ENCODE results near the gene SPCS1. TPM values are rescaled to one million over a fixed set of nuclear protein-coding genes. Genes with fewer than 3 reads are reported as not detected.
A peak's percentile ranks its signal among the peaks of the same experiment; 100 is the strongest.

The SPCS1 gene
- total RNA-seq, 1 donor from 2014 or later: 84.1 TPM

DNA sequence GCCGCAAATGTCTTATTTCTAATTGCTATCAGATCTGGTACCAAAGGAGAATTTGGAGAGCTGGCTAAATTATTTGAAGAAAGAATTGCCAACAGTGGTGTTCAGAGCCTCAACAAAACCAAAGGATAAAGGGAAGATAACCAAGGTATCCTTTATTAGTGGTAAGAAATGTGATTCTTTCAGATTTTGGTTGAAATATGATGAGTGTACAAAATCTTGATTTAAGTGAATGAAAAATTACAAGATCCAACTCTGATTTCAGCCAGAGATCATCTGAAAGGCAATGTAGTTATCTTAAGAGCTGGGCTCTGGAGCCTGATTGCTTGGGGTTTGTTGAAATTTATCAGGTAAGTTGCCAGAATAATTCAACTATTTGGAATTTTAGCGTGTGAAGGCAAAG is 15.3 kb upstream of the SPCS1 start:
- DNase-seq (no peak), ATAC-seq (no peak)
- intact Hi-C loops (cut with micrococcal nuclease): no loop called here

DNA sequence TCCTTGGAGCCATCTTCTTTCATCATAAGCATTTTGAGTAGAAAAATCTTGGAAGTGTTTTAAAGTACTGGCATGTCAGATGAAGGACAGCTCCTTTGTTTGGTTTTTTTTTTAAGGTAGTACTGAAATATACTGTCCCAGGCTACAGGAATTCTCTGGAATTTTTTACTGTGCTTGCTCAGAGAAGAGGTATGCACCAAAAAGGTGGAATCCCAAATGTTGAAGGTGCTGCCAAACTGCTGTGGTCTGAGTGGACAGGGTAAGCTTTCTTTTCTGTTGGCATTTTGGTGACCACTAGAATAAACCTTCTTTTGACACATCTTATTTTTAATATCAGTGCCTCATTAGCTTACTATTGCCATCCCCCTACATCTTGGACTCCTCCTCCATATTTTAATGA is 12.8 kb upstream of the SPCS1 start:
- DNase-seq: no peak
- ATAC-seq: no peak
- intact Hi-C loops (cut with micrococcal nuclease): no loop called here

DNA sequence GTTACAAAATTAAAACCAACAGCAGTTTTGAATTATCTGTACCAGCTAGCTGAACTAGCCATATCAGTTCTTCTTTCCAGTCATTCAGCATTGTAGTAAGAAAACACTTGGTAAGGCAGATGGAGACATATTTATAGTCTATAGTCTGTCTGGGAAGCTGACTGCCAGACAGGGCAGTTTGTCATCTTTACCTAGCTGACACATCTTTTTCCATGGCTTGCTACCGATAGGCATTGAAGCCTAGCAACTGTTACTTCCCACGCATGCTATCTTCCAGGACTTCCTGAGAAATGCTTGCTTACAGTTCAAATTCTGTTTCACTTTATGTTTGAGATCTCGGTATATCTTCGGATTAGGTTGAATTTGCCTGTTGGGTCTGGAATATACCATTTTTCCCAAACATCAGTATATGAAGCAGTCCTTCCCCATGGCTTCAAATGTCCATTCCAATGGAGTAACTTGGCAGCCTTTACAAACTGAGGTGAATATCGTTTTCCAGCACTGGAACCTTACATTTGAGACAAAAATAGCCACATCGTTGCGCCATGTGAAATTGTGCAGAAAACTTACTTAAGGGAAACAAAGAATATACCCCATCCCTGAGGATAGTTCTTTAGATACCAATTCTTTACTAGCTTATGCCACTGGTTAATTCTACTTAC is 11.2 kb upstream of the SPCS1 start:
- intact Hi-C loops (cut with micrococcal nuclease): no loop called here
- no peak for DNase-seq
- ATAC-seq: no peak

DNA sequence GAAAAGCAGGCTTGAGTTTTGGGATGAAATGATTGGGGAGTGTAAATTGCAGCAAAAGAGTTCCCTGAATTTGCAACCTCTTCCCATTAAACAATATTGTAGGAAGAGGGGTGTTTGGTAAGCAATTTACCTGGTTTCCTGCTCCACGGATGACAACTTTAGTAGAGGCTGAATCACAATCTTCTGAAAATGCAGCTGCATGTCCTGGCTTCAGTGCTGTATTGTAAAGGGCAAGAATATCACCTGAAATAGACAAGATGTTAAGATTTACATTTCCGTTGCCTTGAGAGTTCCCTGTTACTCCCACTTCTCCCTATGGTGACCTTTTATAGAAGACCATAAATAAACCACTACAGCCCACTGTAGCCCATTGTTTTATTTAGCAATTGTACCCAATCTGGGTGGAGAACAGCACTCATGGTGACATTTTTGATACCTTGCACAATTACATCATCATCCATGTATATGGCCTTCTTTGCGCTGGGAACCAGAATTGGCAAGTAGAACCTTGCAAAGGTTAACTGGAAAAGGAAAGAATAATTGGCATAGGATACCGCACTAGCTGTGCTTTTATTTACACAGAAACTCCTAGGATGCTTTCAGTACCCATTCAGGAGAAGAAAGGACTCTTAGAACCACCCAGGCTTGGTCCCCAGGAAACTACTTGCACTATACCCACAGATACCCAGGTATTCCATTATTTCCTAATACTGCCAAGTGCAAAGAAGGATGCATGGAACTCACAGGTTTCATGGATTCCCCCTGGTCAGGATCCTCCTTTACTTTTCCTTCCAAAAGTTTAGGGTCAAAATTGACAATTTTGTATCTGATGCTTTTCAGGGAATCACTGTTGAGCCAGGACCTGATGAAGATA is 9.9 kb upstream of the SPCS1 start:
- DNase-seq: no peak
- no peak for ATAC-seq
- intact Hi-C loops (cut with micrococcal nuclease): no loop called here

DNA sequence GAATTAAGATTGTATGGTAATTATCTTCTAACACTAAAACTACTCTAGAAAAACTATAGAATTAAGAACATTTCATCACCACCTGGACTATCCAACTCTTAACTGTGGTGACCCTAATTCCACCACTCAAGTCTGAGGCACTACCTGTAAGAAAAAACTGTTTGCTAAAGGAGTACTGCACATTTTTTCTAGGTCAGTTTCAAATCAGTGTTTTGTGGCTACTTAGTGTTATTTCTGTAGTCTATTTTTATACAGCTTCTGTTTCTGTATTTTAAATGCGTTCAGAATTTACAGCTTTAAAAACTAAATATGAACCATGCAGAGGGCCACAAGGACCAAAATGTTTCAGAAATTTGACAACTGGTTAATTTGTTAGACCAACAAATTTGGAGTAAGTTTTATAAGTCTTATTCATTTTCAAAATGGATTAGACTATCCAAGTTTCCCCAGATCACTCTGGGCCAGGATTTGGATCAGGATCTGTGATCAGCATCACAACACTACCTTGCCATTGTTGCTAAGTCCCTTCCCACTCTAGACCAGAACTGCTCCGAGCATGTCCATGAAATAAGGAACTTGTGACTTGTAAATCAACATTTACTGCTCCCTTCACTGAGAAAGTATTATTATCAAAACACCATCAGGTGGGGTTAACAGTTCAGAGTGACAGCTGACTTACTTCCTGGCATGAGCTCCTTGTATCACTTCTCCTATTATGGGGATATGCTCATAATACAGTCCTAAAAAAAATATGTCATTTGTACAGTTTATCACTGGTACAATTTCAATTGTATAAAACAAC is 8.9 kb upstream of the SPCS1 start:
- intact Hi-C loops (cut with micrococcal nuclease): no loop called here
- no peak for ATAC-seq
- DNase-seq: no peak

DNA sequence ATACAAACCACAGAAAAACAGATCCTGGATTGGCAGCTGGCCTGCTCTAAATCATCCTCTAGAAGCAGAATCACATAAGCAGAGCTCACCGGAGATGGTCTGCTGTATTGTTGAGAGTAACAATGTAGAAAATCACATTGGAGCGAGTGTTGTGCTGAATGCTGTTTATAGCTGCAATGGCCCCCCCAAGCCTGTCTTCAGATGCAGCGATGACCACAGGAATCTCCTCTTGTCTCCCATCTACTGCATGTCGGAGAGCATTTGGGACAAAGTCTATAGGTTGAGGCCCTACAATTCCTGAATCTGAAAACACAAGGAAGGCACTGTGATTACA is 8.3 kb upstream of the SPCS1 start:
- DNase-seq: no peak
- no peak for ATAC-seq
- intact Hi-C loops (cut with micrococcal nuclease): no loop called here

DNA sequence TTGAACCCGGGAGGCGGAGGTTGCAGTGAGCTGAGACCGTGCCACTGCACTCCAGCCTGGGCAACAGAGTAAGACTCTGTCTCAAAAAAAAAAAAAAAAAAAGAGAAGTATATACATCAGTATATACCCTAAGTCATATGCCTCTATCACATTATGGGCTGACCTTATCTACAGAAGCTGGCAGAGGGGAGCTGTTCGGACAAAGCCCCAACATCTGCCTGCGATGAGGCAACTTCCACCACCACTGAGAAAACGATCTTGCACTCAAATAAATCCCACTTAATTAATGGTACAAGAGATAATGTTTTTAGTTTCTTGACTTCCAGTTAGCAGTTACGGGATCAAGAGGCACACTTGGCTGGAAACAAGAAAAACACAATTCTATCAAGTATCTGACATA is 2.6 kb upstream of the SPCS1 start:
- DNase-seq (no peak), ATAC-seq (no peak)
- intact Hi-C loops (cut with micrococcal nuclease): no loop called here

DNA sequence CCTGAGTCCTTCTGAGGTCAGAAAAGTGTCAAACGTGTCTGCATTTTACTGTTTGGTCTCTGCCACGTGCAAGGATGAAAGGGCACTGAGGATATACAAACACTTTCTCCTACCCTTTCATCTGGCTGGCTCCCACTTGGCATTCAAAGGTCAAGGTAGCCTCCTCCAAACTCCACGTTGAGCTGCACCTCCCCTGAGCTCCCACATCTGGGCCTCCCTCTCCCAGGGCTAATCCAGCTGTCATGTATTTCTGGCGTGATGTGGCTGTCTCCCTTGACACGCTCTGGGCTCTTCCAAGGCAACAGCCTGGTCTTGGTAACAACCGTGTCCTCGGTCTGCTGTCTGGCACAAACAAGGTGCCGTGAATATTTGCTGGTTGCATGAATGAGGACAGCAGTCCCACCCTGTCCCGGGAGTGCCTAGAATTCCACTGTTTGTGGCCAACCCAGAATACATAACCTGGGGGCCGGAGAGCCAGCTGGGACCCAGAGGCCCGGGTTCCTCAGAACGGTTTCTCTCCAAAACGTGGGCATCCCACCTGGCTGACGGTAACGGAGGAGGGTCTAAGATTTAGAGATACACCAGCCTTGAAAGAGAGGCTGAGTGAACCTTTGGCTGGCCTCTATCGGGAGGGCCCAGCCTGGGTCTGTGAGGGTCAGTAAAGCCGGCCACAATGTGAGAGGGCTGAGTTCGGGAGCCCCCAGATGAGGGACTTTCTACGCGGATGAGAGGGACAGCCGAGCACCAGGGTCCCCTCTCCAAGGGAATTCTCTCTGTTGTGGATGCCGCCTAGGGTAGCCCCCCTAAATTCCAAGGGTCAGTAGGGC is 1.1 kb upstream of the SPCS1 start:
- peak; percentile 35 for DNase-seq
- intact Hi-C loops (cut with micrococcal nuclease): no loop called here

DNA sequence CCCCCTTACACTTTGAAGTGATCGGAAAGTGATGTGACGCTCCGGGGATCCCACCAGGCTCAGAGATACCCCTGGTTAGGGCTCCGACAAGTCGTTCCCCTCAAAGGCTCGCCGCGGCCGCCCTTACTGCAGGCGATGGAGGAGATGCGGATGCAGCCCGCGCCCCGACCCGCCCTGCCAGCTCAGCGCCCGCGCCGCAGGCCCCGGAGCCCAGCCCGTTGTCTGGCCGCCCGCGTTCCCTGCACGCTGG is 543 bp upstream of the SPCS1 start:
- DNase-seq: no peak
- intact Hi-C loops (cut with micrococcal nuclease): no loop called here
- ATAC-seq: no peak

More for the DNA sequence above, 1.1 kb upstream of the SPCS1 start:
- ATAC-seq: peak; percentile 15

DNA sequence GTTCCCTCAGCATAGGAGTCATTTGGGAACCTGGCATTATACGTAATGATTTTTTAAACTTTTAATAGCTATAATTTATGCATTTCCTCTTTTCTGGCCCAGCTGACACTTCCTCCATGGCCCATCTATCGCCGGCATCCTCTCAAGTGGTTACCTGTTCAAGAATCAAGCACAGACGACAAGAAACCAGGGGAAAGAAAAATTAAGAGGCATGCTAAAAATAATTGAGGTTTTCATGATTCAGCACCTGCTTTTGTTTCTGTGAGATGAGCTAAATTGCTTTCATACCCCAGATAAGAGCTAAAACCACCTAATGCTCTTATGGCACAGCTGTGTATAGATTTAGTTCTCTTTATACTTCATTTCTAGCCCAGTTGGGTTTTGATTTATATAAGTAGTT is 1.7 kb downstream of the SPCS1 start:
- intact Hi-C loops (cut with micrococcal nuclease): no loop called here
- ATAC-seq: no peak
- DNase-seq: no peak

DNA sequence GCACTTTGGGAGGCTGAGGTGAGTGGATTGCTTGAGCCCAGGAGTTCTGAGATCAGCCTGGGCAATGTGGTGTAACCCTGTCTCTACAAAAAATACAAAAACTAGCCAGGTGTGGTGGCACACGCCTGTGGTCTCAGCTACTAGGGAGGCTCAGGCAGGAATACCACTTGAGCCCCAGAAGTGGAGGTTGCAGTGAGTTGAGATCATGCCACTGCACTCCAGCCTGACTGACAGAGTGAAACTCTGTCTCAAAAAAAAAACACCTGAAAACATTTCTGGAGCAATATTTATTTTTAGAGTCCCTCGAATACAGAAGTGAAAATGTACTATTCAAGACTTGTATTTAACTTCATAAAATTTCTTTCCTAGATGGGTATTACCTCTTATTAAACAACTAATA is 4.6 kb downstream of the SPCS1 start:
- ATAC-seq (no peak), DNase-seq (no peak)
- intact Hi-C loops (cut with micrococcal nuclease): no loop called here

DNA sequence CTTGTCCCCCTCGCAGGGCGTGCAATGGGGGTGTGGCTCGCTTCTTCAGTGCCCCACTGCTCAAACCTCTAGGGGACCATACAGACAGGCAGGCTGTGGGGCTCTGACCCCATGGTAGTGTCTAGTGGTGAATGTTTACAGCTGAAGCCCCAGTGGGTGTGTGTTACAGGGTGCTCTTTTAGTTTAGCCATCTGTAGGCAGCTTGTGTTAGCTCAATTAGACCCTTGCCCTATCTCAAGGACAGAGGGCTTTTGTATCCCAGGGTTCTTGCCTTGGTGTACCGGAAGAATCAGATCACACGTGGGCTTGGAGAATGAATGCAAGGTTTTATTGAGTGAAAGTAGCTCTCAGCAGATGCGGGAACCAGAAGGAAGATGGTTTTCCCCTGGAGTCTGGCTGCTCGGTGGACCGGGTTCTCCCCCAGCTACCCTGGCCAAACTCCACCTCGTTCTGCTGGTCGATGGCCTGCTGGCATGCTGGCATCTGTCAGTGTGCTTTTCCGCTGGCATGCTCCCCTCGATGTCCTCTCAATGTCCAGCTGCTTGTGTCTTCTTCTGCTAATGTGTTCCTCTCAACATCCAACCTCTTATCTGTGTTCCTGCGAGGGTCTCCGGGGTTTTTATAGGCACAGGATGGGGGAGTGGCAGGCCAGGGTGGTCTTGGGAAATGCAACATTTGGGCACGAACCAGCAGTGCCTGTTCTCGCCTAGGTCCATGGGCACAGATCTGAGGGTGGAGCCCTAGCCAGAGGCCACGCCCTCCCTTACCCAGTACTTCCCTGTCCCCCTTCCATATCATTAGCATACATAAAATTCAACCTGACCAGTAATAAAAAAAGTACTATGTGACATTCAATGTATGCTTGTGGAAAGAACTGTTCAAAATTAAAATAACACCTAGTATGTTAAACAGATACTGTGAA is 6.6 kb downstream of the SPCS1 start:
- ATAC-seq (peak; percentile 10), DNase-seq (no peak)
- intact Hi-C loops (cut with micrococcal nuclease): no loop called here

DNA sequence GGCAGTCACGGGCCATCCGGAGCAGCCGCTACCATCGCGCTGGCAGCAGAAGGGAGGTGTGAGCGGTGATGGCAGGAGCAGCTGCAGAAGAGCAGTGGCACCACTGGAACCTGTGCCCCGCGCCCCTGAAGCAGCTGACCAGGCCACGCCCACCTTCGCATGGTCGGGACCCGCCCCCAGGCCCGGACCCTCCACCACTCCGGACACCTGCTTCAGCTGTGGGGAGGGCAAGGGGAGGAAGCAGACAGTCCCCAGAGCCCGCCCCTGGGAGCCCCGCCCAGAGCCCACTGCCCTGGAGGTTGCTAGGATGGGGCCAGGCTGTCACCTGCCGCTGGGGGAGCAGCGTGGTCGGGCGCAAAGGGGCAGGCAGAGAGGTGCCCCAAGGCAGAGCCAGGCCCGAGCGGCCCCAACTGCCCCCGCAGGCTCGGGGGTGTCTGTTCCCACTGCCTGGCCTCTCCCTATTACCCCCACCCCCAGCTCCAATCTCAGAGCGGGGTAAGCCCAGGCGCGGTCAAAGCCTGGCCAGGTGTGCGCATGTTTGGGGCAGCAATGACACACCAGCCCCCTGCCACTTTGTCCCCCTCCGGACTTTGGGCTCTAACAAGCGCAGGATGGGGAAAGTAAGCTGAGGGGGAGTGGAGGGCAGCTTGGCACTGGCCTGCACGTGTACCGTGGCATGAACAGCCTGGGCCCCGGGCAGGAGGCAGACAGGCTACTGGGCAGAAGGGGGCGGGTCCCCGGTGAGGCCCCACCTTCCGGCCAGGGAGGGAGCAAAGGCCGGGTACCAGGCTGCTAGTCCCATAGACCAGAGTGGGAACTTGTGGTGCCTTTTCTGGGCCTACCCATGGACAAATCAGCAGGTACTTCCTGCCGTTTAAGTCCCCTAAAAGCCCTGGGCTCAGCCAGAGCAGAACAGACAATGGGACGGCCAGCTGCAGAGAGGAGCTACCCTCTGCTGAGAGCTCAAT is 8.7 kb downstream of the SPCS1 start:
- intact Hi-C loops (cut with micrococcal nuclease): no loop called here
- ATAC-seq (peak; percentile 47), DNase-seq (no peak)

DNA sequence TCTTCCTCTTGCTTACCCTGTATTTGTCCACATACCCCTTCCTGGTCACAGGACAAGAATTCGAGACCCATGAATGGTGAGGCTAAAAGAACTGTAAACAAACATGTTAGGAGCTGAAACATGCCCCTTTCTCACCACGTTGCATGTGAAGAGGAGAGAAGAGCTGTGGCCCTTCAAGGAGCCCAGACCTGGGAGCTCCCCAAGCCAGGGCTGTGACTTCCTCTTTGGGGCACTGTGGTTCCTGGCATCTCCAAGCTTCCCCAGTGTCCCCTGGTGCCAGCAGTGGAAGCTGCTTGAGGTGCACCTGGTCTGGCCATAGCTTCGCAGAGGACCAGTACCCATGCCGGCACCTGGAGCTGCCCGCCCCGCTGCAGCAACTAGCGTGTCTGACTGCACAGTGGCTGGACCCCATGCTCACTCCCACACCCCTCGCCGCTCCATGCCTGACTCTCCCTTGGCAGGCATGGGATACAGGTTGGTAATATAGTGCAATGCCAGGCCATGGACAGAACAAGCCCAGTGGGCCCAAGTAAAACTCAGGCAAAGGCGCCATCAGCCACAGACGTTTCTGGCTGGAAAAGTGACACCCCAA is 9.9 kb downstream of the SPCS1 start:
- ATAC-seq: no peak
- no peak for DNase-seq
- intact Hi-C loops (cut with micrococcal nuclease): no loop called here

DNA sequence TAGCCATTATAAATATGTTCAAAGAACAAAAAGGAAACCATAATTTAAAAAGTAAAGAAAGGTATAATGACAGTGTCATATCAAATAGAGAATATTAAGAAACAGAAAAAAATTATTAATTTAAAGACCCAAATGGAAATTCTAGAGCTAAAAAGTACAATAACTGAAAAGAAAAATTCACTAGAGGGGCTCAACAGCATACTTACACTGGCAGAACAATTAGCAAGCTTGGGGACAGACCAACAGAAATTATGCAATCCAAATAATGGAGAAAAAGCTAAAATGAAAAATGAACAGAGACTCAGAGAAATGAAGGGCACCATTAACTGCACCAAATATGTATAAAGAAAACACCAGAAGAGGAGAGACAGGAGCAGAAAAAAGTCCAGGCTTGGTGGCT is 13.7 kb downstream of the SPCS1 start:
- no peak for ATAC-seq
- DNase-seq: no peak
- intact Hi-C loops (cut with micrococcal nuclease): no loop called here

DNA sequence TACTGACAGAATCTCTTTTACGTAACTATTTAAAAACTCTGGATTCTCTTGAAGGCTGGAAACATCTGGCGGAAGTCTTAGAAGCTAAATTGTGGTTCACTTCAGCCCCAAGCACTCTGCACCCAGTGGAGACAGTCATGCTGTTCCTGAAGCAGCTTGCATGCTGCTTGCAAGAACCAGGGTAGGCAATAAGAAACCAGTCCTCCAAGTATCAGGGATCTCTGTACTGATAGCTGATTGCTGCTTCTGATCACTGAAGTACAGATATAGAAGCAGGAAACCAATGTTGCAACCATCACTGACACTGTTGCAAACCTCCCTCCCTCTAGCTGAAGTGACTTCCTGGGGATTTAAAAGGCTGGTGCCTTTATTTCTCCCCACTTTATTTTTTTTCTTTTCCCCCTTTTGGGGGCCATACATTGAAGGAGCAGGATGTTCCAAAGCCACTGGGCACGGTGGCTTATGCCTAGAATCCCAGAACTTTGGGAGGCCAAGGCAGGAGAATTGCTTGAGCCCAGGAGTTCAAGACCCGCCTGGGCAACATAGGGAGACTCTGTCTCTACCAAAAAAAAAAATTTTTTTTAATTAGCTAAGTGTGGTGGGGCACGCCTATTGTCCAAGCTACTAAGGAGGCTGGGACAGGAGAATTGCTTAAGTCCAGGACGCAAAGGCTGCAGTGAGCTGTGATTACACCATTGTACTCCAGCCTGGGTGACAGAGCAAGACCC is 15.3 kb downstream of the SPCS1 start:
- no peak for DNase-seq
- intact Hi-C loops (cut with micrococcal nuclease): no loop called here
- ATAC-seq: peak; percentile 33

DNA sequence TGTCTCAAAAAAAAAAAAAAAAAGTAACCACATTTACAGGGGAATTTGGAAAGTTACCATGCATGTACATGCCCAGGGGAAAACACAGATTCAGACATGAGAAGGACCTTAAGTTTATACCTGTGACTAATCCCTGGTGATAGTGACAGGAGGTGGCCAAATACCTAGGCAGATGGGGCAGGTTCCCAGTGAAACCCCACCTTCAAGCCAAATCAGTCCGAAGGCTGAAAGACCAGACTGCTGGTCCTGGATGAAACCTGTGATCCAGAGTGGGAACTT is 15.8 kb downstream of the SPCS1 start:
- ATAC-seq (no peak), DNase-seq (no peak)
- intact Hi-C loops (cut with micrococcal nuclease): no loop called here
